Left lung (tissue), 10 donors: ENCODE measurements around the gene ARL2. TPM values are rescaled to one million over a fixed set of nuclear protein-coding genes. Genes with fewer than 3 reads are reported as not detected.
"Not testable (repeated sequence)": the region's sequence is repeated elsewhere in the genome, so short reads cannot be mapped to it uniquely, and the experiment has no call there.

Experiments used
- ATAC-seq: fragments of 200-7000 bp; cut with Tn5 transposase; one replicate; pipeline ENCODE4 v1.9.1; 2020; ENCODE audit warnings: moderate library complexity
- DNase-seq, 4 donors: peaks; one replicate each; pipeline ENCODE4 v3.0.0-alpha.2; 2013 to 2020
- H3K27ac ChIP-seq, 2 donors: fragments of 200-600 bp; sonication (generic) in 1 of 2; one replicate each; pipeline versions ENCODE4 v1.5.0 to v1.8.0; 2020 to 2021
- H3K27me3 ChIP-seq, 2 donors: fragments of 200-600 bp; sonication (generic) in 1 of 2; one replicate each; pipeline versions ENCODE4 v1.5.0 to v1.8.0; 2020 to 2021
- H3K36me3 ChIP-seq, 2 donors: fragments of 200-600 bp; sonication (generic) in 1 of 2; one replicate each; pipeline versions ENCODE4 v1.5.0 to v1.8.0; 2020 to 2021
- H3K4me1 ChIP-seq, 2 donors: fragments of 200-600 bp; one replicate each; pipeline ENCODE4 v1.8.0; 2021
- H3K4me3 ChIP-seq, 2 donors: fragments of 200-600 bp; sonication (generic) in 1 of 2; one replicate each; pipeline versions ENCODE4 v1.5.0 to v1.8.0; 2020 to 2021; ENCODE audit warnings: mild to moderate bottlenecking in 1 of 2
- H3K9me3 ChIP-seq, 2 donors: fragments of 200-600 bp; sonication (generic) in 1 of 2; one replicate each; pipeline versions ENCODE4 v1.5.0 to v1.8.0; 2020 to 2021
- CTCF ChIP-seq, 2 donors: fragments of 200-600 bp; sonication (generic) in 1 of 2; IDR thresholded peaks; one replicate each; pipeline versions ENCODE4 v1.5.0 to v1.8.0; 2021; ENCODE audit warnings: antibody characterized with exemption in 2 of 2
- intact Hi-C, 2 donors: fragments of 100-400 bp; cut with DNase I; formaldehyde crosslinking; loops; one replicate each; pipeline versions ENCODE4 v1.11.2 to v1.14.2; 2022
- polyA plus RNA-seq, 6 donors: library from polyadenylated mRNA; unstranded; fragments of 120-200 nt; gene quantifications; one replicate each; pipeline ENCODE4 v1.2.1, GENCODE V29; 2013; ENCODE audit not compliant: insufficient read length in 6 of 6
- total RNA-seq, 2 donors: library from RNA; stranded (reverse); fragmentation: NEBNext Ultra II Directional; extraction: Animal tissue kit (Norgen Biotek cat#: 25700); gene quantifications; one replicate each; pipeline ENCODE4 v1.2.1, GENCODE V29; 2021
- donor health status: DM: no; HTN: yes; CAD: no.
- donor health status: DM: no; HTN: no; CAD: no.

Gene ARL2
- total and polyA plus RNA-seq, 8 donors = 42.2 to 89.9 (median 50.4) TPM

- no peak for TF ChIP-seq CTCF (IDR thresholded peaks at IDR 0.05)
- H3K4me1 ChIP-seq = peaks cover 0 to 9% of the 10 kb centered on the region in 2 donors
- DNase-seq = peak; percentile 68 to 94 (median 86)
- no peaks in the 10 kb centered on the region for H3K36me3 ChIP-seq
- H3K4me3 ChIP-seq = peak within 1 kb of the TSS; percentile 30 to 32
- peak; percentile 77 for ATAC-seq
- peaks cover 0 to 30% of the 10 kb centered on the region in 2 donors for H3K27me3 ChIP-seq
- intact Hi-C loops = no loop called here
- no peaks in the 10 kb centered on the region for H3K9me3 ChIP-seq
- peak within 1 kb of the TSS in 1 of 2 donors; percentile 64 for H3K27ac ChIP-seq
Measured at GRCh38 chr11:64971421-64972233, 42.3 kb upstream of the ARL2 start, which contains the start of gene MAJIN. TSS of gene MAJIN (minus strand) at chr11:64972108. CDS start at chr11:64959405, 12,703 bp downstream.

GRCh38 chr11:64974124-64974523, 39.8 kb upstream of the ARL2 start:
- H3K36me3 ChIP-seq = no peaks in the 10 kb centered on the region
- H3K9me3 ChIP-seq = no peaks in the 10 kb centered on the region
- TF ChIP-seq CTCF (IDR thresholded peaks at IDR 0.05) = no peak
- H3K27me3 ChIP-seq = peaks cover 0 to 30% of the 10 kb centered on the region in 2 donors
- no peak overlapping the region for H3K27ac ChIP-seq
- H3K4me3 ChIP-seq = no peak overlapping the region
- DNase-seq (no peak), ATAC-seq (no peak)
- intact Hi-C loops = no loop called here
- H3K4me1 ChIP-seq = peaks cover 0 to 9% of the 10 kb centered on the region in 2 donors

GRCh38 chr11:64976651-64977050, 37.3 kb upstream of the ARL2 start:
- Histone ChIP-seq H3K27ac (no peak overlapping the region), H3K9me3 (no peaks in the 10 kb centered on the region), H3K36me3 (no peaks in the 10 kb centered on the region), H3K4me1 (peaks cover 0 to 2% of the 10 kb centered on the region in 2 donors), H3K27me3 (peaks cover 0 to 19% of the 10 kb centered on the region in 2 donors), H3K4me3 (no peak overlapping the region)
- TF ChIP-seq CTCF (IDR thresholded peaks at IDR 0.05) = no peak
- intact Hi-C loops = no loop called here
- DNase-seq (peak in 1 of 4 donors; percentile 2), ATAC-seq (no peak)

- DNase-seq, H3K36me3 ChIP-seq, H3K9me3 ChIP-seq, intact Hi-C loops, H3K4me1 ChIP-seq, H3K27ac ChIP-seq, H3K4me3 ChIP-seq, H3K27me3 ChIP-seq, ATAC-seq: not testable (repeated sequence)
Measured at GRCh38 chr11:64983339-64983738, 30.6 kb upstream of the ARL2 start.

- intact Hi-C loops = no loop called here
- no peak overlapping the region for H3K4me3 ChIP-seq
- no peak for ATAC-seq
- peak in 1 of 4 donors; percentile 28 for DNase-seq
- TF ChIP-seq CTCF (IDR thresholded peaks at IDR 0.05) = no peak
- peak overlapping the region in 1 of 2 donors; percentile 79 for H3K27ac ChIP-seq
- H3K9me3 ChIP-seq = no peaks in the 10 kb centered on the region
- H3K27me3 ChIP-seq = no peaks in the 10 kb centered on the region
- peaks cover 0 to 27% of the 10 kb centered on the region in 2 donors for H3K36me3 ChIP-seq
- peaks cover 8 to 43% of the 10 kb centered on the region in 2 donors for H3K4me1 ChIP-seq
Measured at GRCh38 chr11:64987998-64988854, 25.7 kb upstream of the ARL2 start.
